HL-60/S4 treated with retinoic acid at 250 ng/mL for 4 days and 3 days (cell line): ENCODE results near the gene TST.

Experiments
- in situ Hi-C: fragments of 300-500 bp; cut with MboI; formaldehyde crosslinking; loops from 2 replicates; pipeline ENCODE4 v1.7.0; 2022; ENCODE audit warnings: low sequenced_read_pairs

The TST gene

GRCh38 chr22:37054056-37054395 is 34.8 kb upstream of the TST start:
- in situ Hi-C loops = no loop called here

- in situ Hi-C loops = no loop called here
Observed at GRCh38 chr22:37053310-37054055, 34.2 kb upstream of the TST start.

DNA sequence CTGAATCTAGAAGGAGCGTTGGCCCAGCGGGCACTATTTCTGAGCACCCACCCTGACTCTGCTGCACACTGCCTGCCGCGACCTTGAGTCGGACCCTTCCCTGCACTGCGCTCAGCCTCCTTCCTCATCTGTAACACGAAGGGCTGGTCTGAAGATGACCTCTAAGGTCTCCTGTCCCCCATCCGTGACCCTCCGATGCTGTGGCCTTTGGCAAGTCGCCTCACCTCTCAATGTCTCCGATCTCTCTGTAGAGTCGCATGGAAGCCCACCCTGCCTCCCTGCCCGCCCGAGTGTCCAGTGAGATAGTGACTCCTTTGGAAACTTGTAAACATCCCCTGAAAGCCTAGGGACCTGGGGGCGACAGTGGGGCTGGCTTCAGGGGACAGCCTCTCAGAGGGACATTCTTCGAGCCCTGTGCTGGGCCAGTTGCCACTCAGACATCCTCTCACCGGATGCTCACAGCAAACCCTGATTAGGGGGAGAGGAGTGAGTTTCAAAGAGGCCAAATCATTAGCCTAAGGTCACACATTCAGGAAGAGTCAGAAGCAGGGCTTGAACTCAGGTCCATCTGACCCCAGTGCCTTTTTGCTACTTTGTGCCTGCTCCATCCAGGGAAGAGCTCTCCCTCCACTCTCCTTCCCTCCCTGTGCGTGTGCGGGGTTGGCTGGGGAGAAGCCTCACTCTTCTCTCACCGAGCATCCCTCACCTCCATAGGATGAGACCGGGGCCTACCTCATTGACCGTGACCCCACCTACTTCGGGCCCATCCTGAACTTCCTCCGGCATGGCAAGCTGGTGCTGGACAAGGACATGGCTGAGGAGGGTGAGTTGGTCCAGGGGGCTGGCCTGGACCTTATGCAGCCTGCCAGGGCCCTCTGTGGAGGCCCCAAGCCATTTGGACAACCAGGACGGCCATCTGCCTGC is 33.4 kb upstream of the TST start:
- in situ Hi-C loops = no loop called here

DNA sequence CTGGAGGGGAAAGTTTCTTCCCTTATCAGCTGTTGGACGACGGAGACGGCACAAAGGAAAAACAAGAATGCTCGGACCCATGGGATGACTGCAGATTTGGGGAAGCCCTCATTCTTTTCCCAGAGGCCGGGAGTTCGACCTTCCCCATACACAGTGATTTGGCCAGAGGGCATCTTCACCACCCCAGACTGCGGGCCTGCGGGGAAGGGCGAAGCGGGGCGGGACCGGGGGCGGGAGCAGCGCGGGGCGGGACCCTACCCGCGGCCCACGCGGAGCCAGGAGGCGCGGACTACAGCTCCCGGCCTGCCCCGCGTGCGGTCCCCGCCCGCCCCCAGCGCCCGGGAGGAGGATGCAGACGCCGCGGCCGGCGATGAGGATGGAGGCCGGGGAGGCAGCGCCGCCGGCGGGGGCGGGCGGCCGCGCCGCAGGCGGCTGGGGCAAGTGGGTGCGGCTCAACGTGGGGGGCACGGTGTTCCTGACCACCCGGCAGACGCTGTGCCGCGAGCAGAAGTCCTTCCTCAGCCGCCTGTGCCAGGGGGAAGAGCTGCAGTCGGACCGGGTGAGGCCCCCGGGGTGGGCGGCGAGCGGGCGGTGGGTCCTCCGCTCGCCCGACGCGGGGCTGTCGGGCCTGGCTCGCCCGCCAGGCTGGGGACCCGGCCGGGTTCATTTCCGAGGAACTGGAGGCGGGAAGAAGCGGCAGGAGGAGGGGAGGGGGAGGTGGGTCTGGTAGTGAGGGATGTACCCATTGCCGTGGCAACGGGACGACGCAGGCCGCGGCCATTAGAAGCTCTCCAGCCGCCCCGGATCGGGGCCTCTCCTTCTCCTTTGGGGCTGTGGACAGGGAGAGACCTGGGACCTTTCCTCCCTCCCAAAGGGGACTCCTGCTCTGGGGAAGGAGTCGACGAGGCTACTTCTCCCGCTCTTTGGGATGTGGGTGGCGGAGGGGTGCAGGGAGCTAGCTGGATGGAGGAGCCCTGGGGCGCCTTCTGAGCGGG is 32.4 kb upstream of the TST start, which contains the start of gene KCTD17:
Gene KCTD17 (plus strand): TSS at position 352 of the 995 bp plus-strand sequence. CDS start 19 bp downstream, at position 371.
- in situ Hi-C loops = no loop called here

DNA sequence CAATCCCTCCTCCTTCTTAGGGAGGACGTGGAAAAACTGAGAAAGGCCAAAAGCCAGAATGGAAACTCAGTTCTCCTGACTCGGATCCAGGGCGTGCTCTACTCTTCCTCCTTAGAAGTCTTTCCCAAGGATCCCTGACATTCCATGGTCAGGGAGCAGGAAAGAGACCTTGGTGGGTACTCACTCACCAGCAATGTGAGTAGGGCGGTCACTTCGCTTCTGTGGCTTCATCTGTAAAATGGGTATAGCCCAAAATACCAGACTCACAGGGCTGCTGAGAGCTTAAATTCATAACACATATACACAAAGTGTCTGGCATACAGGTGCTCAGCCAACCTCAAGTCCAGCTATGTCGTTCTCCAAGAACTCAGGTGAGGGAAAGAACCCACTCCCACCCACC is 31.7 kb upstream of the TST start:
- in situ Hi-C loops = no loop called here

- in situ Hi-C loops = no loop called here
Observed at GRCh38 chr22:37049224-37049623, 30.0 kb upstream of the TST start.

DNA sequence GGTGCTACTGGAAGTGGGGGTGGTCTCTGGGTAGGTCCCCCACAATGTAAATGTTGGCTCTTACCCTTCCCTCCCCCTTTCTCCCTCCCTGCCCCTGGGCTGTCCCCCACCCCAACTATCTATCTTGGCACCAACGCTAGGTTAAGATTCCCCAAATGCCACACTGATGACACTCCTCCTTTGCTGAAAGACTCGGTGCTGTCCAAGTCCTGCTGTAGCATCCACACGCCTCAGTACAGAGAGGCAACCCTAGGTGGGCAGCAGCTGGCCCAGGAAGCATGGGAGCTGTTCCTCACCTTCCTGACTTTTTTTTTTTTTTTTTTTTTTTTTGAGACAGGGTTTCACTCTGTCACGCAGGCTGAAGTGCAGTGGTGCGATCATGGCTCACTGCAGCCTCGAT is 28.9 kb upstream of the TST start:
- in situ Hi-C loops = no loop called here

- in situ Hi-C loops = no loop called here
Observed at GRCh38 chr22:37047006-37047405, 27.8 kb upstream of the TST start.

DNA sequence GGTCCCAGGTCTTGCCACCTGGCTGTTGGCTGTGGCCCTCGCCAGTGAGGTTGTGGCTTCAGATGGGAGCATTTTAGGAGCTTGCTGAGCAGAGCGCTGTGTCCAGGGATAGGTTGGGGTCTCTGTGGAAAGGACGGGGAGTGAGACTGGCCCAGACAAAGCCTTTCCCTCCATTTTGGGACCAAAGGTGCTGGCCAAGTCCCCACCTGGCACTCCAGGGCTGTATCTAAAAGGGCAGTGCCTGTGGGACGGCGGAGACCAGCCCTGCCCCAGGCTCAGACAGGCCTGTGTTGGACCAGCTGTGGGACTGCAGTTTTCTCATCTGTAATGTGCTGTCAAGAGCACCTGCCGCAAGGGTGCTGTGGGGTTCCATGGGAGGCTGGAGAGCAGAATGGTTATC is 27.3 kb upstream of the TST start:
- in situ Hi-C loops = no loop called here

DNA sequence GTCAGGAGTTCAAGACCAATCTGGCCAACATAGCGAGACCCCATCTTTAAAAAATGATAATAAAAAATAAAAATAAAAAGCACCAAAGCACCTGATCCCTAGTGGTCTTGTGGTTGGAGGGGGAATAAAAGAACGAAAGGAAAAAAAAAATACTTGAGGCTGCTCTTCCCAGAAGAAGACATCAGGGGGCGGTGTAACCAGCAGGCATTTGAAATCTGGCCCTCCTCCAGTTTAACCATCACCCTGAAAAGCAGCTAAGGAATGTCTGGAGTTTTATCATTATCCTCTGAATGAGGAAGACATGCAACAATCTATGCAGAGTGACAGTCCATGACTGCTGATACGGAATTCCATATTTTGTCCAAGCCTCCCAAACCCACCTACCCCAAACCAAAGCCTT is 26.7 kb upstream of the TST start:
- in situ Hi-C loops = no loop called here

GRCh38 chr22:37044634-37045625 is 25.7 kb upstream of the TST start:
- in situ Hi-C loops = no loop called here

DNA sequence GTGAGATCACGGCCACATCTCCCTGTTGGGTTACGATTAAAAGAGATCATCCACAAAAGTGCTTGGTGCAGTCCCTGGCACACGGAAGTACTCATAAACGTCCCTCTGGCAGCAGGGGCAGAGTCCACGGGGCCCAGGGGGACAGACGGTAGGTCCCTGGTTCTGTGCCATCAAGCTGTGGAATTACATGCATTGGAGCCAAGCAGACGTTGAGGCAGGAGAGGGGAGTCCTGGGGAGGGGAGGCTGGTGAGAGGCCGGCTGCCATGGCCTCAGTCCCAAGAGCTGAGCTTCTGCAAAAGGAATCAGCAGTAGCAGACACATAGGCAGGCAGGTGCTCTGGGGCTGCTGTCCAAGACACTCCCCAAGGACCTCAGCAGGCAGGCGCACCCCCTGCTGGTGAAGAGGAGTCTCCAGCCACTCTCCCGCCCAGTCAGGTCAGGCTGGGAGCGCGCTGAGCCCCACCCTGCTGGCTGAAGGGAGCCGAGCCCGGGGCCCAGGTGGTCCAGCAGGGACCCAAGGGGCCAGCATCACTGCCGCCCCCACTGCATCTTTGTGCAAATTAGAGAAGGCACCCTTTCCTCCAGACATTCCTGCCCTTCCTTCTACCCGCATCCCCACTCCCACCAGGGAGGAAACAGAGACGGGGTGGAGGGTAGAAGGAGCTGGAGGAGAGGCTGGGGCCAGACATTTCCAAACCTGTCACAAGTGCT is 24.7 kb upstream of the TST start:
- in situ Hi-C loops = no loop called here

DNA sequence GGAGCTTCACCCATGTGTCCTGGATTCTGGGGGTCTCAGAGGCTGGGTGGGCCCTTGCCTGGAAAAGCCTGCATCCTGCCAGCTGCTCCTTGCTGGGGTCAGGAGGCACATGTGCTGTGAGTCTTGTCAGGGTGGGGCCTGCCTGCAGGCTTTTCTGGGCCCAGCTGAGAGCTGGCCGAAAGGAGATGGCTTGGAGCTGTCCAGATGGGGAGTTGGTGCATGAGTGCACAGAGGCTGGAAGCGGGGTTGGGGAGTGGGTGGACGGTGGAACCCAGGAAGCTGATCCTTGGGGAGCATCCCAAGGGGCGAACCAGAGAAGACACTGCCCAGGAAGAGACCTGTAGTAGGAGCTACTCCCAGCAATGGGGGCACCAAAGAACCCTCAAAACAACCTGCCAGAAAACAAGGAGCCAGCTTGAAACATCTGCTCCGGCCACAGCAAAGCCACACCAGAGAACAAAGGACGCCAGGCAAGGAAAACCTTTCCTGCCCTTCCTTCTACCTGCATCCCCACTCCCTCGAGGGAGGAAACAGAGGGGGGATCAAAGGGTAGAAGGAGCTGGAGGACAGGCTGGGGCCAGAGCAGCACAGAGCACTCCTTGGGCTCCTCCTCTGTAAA is 24.1 kb upstream of the TST start:
- in situ Hi-C loops = no loop called here

DNA sequence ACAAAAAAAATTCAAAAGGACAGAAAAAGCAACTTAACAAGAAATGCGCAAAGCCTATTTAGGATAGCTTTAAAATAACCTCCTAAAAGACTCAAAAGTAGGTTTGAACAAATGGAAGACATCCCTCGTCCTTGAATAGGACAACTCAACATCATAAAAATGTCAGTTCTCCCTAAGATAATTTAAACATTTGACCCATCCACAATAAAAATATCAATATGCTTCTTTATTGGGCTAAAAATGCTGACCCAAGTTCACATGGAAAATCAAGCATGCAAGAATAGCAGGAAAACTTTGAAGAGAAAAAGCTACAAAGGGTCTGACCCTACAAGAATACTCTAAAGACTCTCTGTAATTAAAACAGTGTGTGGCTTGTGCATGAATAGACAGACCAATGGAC is 20.2 kb upstream of the TST start:
- in situ Hi-C loops = no loop called here

GRCh38 chr22:37037669-37038068 is 18.4 kb upstream of the TST start:
- in situ Hi-C loops = no loop called here

DNA sequence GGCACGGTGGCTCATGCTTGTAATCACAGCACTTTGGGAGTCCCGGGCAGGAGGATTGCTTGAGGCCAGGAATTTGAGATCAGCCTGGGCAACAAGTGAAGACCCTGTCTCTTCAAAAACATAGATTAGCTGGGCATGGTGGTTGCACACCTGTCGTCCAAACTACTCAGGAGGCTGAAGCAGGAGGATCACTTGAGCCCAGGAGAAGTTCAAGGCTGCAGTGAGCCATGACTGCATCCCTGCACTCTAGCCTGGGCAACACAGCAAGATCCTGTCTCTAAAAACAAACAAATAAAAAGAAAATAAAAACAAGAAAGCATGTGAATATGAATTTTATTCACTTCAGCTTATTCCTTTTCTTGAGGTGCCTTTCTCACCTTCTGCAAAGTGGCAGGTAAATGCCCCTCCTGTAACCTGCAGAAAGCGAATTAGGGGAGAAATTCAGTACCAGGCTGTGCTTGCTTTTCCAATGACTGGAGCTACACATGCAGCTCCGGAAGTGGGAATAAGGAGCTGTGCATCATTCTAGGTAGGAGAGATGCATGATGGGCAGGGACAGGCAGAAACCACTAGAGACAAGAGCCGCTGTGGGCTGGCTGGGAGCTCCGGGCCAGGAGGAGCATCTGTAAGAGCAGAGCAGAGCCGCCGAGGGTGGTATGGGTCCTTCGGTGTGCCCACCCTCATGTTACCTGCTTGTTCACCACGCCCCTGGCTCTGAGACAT is 17.6 kb upstream of the TST start:
- in situ Hi-C loops = no loop called here

DNA sequence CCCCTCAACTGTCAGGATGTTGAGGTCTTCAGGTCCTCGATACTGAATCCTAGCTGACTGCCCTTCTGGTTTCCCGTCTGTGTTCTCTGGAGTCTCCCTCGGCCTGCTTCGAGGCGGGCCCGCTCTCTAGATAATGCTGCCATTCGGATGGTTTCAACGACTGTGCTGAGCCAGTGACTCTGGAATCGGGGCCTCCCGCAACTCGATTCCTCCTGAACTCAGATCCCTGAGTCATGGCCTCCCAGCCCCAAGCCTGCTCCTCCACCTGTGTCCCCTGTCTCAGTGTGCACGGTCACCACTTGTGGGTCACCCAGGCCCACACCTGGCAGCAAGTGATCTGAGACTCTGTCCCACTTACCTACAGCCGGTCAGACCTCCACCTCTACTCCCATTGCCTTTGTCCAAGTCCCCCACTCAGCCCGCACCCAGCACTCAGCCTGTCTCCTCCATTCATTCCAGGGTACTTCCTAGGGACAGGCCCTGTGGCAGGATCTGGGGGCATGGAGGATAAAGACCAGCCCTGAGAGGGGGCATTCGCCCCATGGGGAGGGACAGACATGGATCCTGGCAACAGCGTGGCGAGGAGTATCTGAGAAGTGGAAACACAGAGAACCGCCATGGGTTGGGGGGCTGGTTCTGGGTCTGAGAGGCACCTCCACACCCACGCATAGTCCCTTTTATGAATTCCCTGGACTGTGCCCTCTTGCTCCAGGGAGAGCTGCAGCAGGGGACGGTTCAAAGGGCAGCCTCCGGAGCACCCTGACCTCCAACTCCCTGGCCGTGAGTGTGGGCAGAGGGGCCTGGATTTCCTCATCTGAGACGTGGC is 14.6 kb upstream of the TST start:
- in situ Hi-C loops = no loop called here
